Activated CD4-positive, alpha-beta T cell treated with anti-CD3 and anti-CD28 coated beads, Interleukin-2, amount 10 ng/mL, durations not matched to agents 7 days and 5 days (primary cell): ENCODE results near the gene CCDC9. TPM values are rescaled to one million over a fixed set of nuclear protein-coding genes. Genes with fewer than 3 reads are reported as not detected.
"Not testable (repeated sequence)": the region's sequence is repeated elsewhere in the genome, so short reads cannot be mapped to it uniquely, and the experiment has no call there.

Experiments
- CTCF ChIA-PET: fragments of 350-600 bp; sonication (Branson Sonifier 250); formaldehyde crosslinking; loops from one replicate; lab custom pipeline; 2021; ENCODE audit warnings: antibody characterized with exemption; lab: Charles Lee
- POLR2A ChIA-PET: fragments of 350-600 bp; sonication (Branson Sonifier 250); formaldehyde crosslinking; loops from one replicate; lab custom pipeline; 2021; ENCODE audit warnings: antibody characterized with exemption; lab: Charles Lee
- DNase-seq: peaks from one replicate; pipeline ENCODE4 v3.0.0-alpha.2; 2020
- H3K27ac Mint-ChIP-seq: one replicate; pipeline ENCODE4 v1.8.0; 2021; ENCODE audit warnings: mild to moderate bottlenecking, moderate library complexity, mixed read lengths
- H3K27me3 Mint-ChIP-seq: one replicate; pipeline ENCODE4 v1.8.0; 2021; ENCODE audit warnings: mixed read lengths
- H3K36me3 Mint-ChIP-seq: one replicate; pipeline ENCODE4 v1.8.0; 2021; ENCODE audit warnings: low read depth, mixed read lengths
- H3K4me1 Mint-ChIP-seq: one replicate; pipeline ENCODE4 v1.8.0; 2021; ENCODE audit warnings: mixed read lengths
- H3K4me3 Mint-ChIP-seq: one replicate; pipeline ENCODE4 v1.8.0; 2021; ENCODE audit warnings: mild to moderate bottlenecking, moderate library complexity, mixed read lengths
- H3K9me3 Mint-ChIP-seq: one replicate; pipeline ENCODE4 v1.8.0; 2021; ENCODE audit warnings: mixed read lengths
- total RNA-seq, 2 experiments: library from RNA; stranded (reverse); gene quantifications; one replicate each; pipeline ENCODE4 v1.2.3, GENCODE V29; 2021

CCDC9 gene
- total RNA-seq, 2 experiments from 2014 or later = 20.4 to 24.1 TPM

DNA sequence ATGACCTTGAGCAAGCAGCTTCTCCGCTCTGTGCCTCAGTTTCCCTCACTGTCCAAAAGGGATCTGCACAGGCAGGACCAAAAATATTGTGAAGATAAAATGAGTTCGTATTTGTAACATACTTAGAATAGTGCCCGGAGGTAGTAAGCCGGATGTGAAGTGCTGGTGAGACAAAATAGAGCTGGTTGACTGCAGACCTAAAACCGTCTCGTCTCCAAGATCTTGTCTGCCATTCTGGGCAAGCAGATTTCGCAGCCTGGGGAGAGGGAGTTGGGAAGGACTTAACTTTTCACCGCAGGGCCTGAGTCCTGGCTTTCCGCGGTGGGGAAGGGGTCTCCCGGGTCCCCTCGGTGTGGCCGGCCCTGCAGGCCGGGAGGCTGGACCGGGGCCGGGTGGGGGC, 17.2 kb upstream of the CCDC9 start:
- peak overlapping the region; percentile 32 for H3K4me3 Mint-ChIP-seq
- H3K4me1 Mint-ChIP-seq = peaks cover 16% of the 10 kb centered on the region
- no peaks in the 10 kb centered on the region for H3K9me3 Mint-ChIP-seq
- no peaks in the 10 kb centered on the region for H3K36me3 Mint-ChIP-seq
- POLR2A ChIA-PET = no interaction called here
- peak overlapping the region; percentile 55 for H3K27ac Mint-ChIP-seq
- CTCF ChIA-PET = interaction anchor here (0.7 to 1.2 kb wide), 3 partner anchors 11 to 28 kb away, joined by 3 to 4 read pairs (median 4); no protein-coding TSS in a partner anchor
- DNase-seq = peak; percentile 31
- H3K27me3 Mint-ChIP-seq = peaks cover 8% of the 10 kb centered on the region

DNA sequence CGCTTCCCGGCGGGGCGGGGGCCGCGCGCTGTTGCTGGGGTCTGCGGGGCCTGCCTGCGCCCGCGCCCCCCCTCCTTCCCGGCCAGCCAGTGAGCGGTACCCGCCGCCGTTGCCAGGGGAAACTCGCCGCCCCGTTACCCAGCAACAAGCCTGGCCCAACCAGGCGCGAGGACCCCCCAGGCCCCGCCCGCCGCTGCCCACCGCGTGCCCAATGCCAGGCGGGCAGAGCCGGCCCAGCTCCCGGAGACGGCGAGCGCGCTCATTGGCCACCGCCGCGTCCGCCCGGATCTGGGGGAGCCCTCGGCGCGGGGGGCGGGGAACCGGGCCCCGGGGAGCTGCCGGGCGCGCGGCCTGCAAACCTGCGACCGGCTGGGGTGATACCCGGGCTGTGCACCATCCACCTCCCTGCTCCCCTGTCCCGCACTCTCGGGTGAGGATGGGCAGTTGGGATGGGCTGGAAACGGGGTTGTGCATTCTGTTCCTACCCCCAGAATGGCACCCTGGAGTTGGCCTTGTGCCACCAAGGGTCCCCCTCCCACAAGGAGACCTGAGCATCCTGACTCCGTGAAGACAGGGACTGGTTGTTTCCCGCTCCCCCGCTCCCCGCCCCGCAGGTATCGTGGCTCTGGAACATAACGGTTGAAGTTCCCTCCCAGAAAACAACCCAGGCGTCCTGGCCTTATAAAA, 16.6 kb upstream of the CCDC9 start:
- Mint-ChIP-seq H3K9me3 (no peaks in the 10 kb centered on the region), H3K36me3 (no peaks in the 10 kb centered on the region), H3K4me1 (peaks cover 22% of the 10 kb centered on the region), H3K27ac (peak overlapping the region; percentile 47), H3K4me3 (peak overlapping the region; percentile 14), H3K27me3 (peaks cover 8% of the 10 kb centered on the region)
- peak; percentile 56 for DNase-seq
- POLR2A ChIA-PET = no interaction called here
- CTCF ChIA-PET = interaction anchor here (1.1 to 1.2 kb wide), 2 partner anchors 18 to 29 kb away, joined by 4 read pairs; no protein-coding TSS in a partner anchor

DNA sequence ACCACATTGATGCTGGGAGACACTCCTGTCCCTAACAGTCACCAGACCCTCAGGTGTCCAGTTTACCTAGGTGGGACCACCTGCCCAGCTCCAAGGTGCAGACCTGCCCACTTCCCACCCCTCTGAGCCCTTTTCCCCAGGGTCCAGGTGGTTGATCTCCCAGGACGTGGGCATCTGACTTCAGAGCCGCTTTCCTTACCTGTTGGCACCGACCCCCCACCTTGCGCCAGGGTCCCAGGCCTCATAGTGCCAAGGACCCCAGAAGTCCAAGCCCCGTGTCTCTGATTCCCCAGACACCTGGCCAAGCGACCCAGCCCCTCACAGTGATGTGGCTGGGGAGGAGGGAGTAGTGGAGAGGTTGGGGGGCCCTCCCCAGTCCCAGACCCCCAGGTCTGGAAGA, 15.8 kb upstream of the CCDC9 start:
- ChIA-PET CTCF (interaction anchor here (0.7 kb wide), 1 partner anchor 26 kb away, joined by 3 read pairs; no protein-coding TSS in a partner anchor), POLR2A (no interaction called here)
- Mint-ChIP-seq H3K9me3 (no peaks in the 10 kb centered on the region), H3K36me3 (no peaks in the 10 kb centered on the region), H3K4me1 (peaks cover 28% of the 10 kb centered on the region), H3K27me3 (peaks cover 5% of the 10 kb centered on the region), H3K27ac (no peak overlapping the region), H3K4me3 (no peak overlapping the region)
- DNase-seq = no peak

DNA sequence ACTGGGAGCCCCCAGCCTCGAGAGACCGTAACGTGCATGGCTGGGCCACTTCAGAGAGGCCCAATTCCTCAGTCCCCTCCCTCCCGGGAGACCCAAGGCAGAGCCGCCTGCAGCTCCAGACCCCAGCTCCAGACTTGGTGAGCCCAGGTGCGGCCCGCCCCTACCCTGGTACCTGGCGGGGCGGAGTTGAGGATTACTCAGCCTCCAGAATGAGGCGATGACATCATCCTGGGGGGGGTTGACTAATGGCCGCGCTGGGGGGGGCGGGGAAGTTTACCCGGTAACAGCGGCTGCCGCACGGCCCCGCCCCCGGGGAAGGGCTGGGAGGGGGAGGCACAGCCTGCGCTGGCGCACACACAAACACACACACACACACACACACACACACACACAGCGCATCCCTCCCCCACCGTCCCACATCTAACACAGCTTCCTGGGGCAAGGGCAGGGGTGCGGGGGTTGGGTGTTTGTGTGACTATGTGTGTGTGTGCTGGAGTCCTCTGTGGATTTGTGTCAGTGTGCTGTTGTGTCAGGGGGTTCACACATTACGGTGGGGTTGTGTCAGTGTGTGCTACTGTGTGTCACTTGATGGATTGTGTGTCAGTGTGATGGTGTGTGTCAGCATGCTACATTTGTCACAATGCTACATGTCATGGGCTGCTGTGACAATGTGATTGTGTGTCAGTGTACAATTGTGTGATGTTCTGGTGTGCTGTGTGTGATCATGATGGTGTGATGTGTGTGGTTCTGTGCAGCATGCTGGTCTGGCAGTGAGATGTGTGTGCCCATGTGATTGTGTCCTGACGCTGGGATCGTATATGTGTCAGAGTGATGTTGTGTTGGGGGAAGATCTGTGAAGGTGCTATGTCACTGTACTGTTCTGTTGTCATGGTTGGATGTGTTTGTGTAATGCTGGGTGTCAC, 15.1 kb upstream of the CCDC9 start:
- H3K27ac Mint-ChIP-seq = no peak overlapping the region
- CTCF ChIA-PET = interaction anchor here (0.6 to 0.7 kb wide), 2 partner anchors 27 to 1537 kb away, joined by 3 to 6 read pairs; no protein-coding TSS in a partner anchor

DNA sequence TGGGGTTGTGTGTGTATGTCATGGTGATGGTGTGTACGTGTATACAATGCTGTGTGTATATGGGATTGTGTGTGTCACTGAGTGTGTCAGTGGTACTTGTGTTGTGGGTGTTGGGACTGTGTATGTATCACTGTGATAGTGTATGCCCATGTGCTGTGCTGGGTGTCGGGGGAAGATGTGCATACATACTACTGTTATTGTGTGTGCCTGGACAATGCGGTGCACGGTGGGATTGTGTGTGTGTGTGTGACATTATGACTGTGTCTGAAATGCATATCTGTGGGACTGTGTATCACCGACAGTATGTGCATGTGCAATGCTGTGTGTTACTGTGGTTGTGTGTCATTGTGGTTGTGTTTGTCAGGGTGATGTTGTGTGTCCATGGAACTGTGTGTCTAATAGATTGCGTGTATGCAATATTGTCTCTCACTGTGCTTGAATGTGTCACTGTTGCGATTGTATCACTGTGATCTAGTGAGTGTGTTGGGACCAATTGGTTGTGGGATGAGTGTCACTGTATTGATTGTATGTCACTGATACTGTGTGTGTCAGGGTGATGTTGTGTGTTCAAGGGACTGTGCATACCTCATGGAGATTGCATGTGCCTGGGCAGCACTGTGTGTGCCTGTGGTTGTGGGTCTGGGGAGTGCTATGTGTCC, 14.3 kb upstream of the CCDC9 start:
- no peak overlapping the region for H3K4me3 Mint-ChIP-seq

More for the DNA sequence above, 15.1 kb upstream of the CCDC9 start:
- DNase-seq = peak; percentile 89
- H3K4me1 Mint-ChIP-seq = peaks cover 28% of the 10 kb centered on the region
- no peaks in the 10 kb centered on the region for H3K36me3 Mint-ChIP-seq
- no peak overlapping the region for H3K4me3 Mint-ChIP-seq
- no peaks in the 10 kb centered on the region for H3K9me3 Mint-ChIP-seq
- POLR2A ChIA-PET = no interaction called here
- peaks cover 5% of the 10 kb centered on the region for H3K27me3 Mint-ChIP-seq

DNA sequence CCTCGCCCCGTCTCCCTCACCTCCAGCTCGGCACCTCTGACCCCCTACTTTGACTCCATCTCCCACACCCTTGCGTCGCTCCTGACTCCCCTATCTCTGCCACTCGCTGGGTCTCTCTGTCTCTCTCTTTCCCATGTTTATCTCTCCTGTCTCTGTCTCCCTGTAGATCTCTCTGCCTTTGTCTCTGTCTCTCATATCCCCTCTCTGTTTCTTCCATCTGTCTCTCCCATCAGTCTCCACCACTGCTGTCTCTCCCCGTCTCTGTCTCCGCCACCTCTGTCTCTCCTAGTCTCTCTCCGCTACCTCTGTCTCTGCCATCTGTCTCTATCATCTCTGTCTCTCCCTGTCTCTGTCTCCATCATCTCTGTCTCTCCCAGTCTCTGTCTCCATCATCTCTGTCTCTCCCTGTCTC, 13.0 kb upstream of the CCDC9 start:
- Mint-ChIP-seq H3K4me3 (peak overlapping the region; percentile 71), H3K4me1 (peaks cover 30% of the 10 kb centered on the region), H3K27me3 (peaks cover 5% of the 10 kb centered on the region), H3K9me3 (no peaks in the 10 kb centered on the region), H3K27ac (peak overlapping the region; percentile 92), H3K36me3 (no peaks in the 10 kb centered on the region)
- ChIA-PET POLR2A (interaction anchor here (1.0 to 1.8 kb wide), 4 partner anchors 17 to 85 kb away, joined by 3 to 7 read pairs (median 4); partner anchors contain the start of gene INAFM1), CTCF (interaction anchor here (0.6 to 6.5 kb wide), 11 partner anchors 11 to 454 kb away, joined by 3 to 210 read pairs (median 8); partner anchors contain the start of gene CCDC9)
- DNase-seq = no peak

More for the DNA sequence above, 14.3 kb upstream of the CCDC9 start:
- Mint-ChIP-seq H3K4me1 (peaks cover 28% of the 10 kb centered on the region), H3K27ac (no peak overlapping the region), H3K36me3 (no peaks in the 10 kb centered on the region), H3K27me3 (peaks cover 5% of the 10 kb centered on the region), H3K9me3 (no peaks in the 10 kb centered on the region)
- CTCF ChIA-PET = interaction anchor here (6.5 kb wide), 1 partner anchor 30 kb away, joined by 210 read pairs; no protein-coding TSS in a partner anchor
- POLR2A ChIA-PET = no interaction called here
- DNase-seq = no peak

DNA sequence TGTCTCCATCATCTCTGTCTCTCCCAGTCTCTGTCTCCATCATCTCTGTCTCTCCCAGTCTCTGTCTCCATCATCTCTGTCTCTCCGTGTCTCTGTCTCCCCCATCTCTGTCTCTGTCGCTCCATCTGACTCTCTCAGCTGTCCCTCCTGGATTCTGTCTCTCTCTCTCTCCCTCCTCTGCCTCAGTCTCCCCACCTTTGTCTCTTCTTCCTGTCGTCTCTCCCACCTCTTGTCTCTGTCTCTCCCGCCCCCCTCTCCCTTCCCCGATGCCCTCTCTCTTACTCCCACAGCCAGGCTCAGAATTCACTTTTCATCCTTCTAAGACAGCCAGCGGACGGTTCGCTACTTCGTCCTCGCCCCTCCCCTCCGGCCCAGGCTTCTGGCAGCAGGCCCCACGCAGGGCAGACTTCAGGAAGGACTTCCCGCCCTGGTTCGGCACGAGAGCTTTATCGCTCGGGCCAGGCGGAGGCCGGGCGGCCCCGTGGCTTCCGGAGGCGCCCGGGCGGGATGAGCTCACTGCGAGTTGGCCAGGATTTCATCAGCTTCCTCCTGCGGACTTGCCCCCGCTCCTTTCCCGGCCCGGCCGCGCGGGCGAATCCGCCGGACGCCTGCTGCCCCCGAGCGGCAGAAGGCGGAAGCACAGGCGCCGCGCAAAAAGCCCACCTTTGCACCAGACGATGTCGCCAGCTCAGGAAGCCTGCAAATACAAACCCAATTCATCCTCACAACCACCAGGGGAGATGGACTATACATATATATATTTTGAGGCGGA, 12.4 kb upstream of the CCDC9 start:
- CTCF ChIA-PET = interaction anchor here (0.5 to 6.5 kb wide), 51 partner anchors 8 to 454 kb away, joined by 3 to 210 read pairs (median 5); partner anchors contain the start of genes CCDC9, DHX34, SAE1 and ZC3H4
- H3K9me3 Mint-ChIP-seq = no peaks in the 10 kb centered on the region
- H3K27me3 Mint-ChIP-seq = peaks cover 3% of the 10 kb centered on the region
- no peaks in the 10 kb centered on the region for H3K36me3 Mint-ChIP-seq
- H3K4me3 Mint-ChIP-seq = peak overlapping the region; percentile 71
- POLR2A ChIA-PET = interaction anchor here (0.7 to 1.8 kb wide), 8 partner anchors 12 to 127 kb away, joined by 3 to 20 read pairs (median 4); partner anchors contain the start of genes CCDC9 and INAFM1
- H3K4me1 Mint-ChIP-seq = peaks cover 27% of the 10 kb centered on the region
- peak overlapping the region; percentile 92 for H3K27ac Mint-ChIP-seq
- peak; percentile 89 for DNase-seq

DNA sequence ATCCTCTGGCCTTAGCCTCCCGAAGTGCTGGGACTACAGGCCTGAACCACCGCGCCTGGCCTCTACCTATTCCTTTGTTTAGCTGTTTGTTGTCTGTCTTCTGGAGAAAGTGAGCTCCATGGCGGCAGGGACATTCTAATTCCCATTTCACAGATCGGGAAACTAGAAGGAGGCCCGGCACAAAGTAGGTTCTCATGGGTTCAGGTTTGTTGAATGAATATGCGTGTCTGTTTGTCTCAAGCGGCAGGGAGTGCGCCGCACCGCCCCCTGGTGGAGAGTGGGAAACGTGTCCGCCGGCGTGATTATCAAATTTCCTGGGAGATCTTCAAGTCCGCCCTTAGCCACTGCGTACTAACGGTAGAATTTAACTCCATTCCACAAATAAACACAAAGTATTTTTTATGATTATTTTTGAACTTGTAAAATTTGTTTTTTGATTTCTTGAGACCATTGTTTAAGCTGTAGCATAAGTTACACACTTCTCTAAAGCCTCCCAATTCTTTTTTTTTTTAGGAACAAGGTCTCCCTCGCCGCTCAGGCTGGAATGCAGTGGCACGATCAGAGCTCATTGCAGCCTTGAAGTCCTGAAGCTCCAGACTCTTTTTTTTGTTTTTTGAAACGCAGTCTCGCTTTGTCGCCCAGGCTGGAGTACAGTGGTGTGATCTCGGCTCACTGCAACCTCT, 8.9 kb upstream of the CCDC9 start:
- Mint-ChIP-seq H3K27me3 (no peaks in the 10 kb centered on the region), H3K27ac (no peak overlapping the region), H3K4me3 (no peak overlapping the region), H3K4me1 (peaks cover 28% of the 10 kb centered on the region), H3K36me3 (no peaks in the 10 kb centered on the region), H3K9me3 (no peaks in the 10 kb centered on the region)
- DNase-seq = peak; percentile 83
- CTCF ChIA-PET = interaction anchor here (0.5 to 6.5 kb wide), 26 partner anchors 8 to 404 kb away, joined by 3 to 210 read pairs (median 4); partner anchors contain the start of genes CCDC9 and SAE1
- POLR2A ChIA-PET = no interaction called here

DNA sequence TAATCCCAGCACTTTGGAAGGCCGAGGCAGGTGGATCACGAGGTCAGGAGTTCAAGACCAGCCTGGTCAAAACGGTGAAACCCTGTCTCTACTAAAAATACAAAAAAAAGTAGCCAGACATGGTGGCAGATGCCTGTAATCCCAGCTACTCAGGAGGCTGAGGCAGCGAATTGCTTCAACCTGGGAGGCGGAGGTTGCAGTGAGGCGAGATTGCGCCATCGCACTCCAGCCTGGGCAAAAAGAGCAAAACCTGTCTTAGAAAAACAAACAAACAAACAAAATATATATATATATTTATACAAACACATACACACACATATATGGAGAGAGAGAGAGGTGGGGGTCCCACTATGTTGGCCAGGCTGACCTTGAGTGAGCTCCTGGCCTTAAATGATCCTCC, 3.3 kb upstream of the CCDC9 start:
- POLR2A ChIA-PET, H3K9me3 Mint-ChIP-seq: not testable (repeated sequence)

DNA sequence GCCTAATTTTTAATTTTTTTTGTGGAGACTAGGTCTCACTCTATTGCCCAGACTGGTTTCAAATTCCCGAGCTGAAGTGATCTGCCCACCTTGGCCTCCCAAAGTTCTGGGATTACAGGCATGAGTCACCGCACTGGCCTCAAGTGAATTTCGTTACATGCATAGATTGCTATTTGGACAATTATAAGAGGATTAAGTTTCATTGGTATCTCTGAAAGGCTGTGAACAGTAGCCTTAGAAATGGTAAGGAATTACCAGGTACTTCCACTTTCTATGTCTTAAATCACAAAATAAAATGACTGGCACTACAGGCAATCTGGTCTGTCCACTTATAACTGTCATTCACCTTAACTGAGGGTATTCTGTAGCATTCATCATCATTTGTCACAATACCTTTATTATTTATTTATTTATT, 2.9 kb upstream of the CCDC9 start:
- peaks cover 24% of the 10 kb centered on the region for H3K4me1 Mint-ChIP-seq
- H3K27ac Mint-ChIP-seq = no peak overlapping the region
- DNase-seq = no peak
- ChIA-PET POLR2A (no interaction called here), CTCF (interaction anchor here (0.7 to 6.0 kb wide), 3 partner anchors 8 to 140 kb away, joined by 3 to 80 read pairs (median 3); partner anchors contain the start of gene ZC3H4)
- no peaks in the 10 kb centered on the region for H3K9me3 Mint-ChIP-seq
- peaks cover 9% of the 10 kb centered on the region for H3K36me3 Mint-ChIP-seq
- H3K27me3 Mint-ChIP-seq = no peaks in the 10 kb centered on the region
- no peak overlapping the region for H3K4me3 Mint-ChIP-seq

More for the DNA sequence above, 3.3 kb upstream of the CCDC9 start:
- not testable (repeated sequence) for H3K4me3 Mint-ChIP-seq, DNase-seq, H3K36me3 Mint-ChIP-seq, H3K27me3 Mint-ChIP-seq, H3K27ac Mint-ChIP-seq
- peaks cover 20% of the 10 kb centered on the region for H3K4me1 Mint-ChIP-seq
- CTCF ChIA-PET = interaction anchor here (0.7 to 6.0 kb wide), 3 partner anchors 8 to 139 kb away, joined by 3 to 80 read pairs (median 10); partner anchors contain the start of gene ZC3H4

DNA sequence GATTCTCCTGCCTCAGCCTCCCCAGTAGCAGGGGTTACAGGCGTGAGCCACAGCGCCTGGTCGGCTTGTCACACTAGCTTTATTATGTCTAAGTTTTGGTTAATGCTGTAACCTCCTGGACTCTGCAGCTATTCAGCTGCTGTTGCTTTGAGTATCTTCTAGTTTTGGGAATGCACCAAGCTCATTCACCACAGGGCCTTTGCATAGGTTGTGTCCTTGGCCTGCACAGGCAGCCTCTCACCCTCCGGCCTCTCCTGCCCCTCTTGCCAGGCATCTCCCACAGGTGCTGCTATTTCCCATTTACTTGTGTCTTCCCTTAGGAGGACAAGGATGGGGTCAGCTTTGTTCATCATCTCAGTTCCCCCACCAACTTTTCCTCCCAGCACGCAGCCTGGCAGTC, 2.4 kb upstream of the CCDC9 start:
- Mint-ChIP-seq H3K4me1 (peaks cover 28% of the 10 kb centered on the region), H3K4me3 (no peak overlapping the region), H3K36me3 (peaks cover 14% of the 10 kb centered on the region), H3K27me3 (no peaks in the 10 kb centered on the region), H3K9me3 (no peaks in the 10 kb centered on the region), H3K27ac (no peak overlapping the region)
- ChIA-PET CTCF (interaction anchor here (1.2 to 6.0 kb wide), 2 partner anchors 8 to 43 kb away, joined by 3 to 80 read pairs; no protein-coding TSS in a partner anchor), POLR2A (no interaction called here)
- DNase-seq = no peak
